HepG2 (cell line): ENCODE results near the gene NOM1. TPM values are rescaled to one million over a fixed set of nuclear protein-coding genes. Genes with fewer than 3 reads are reported as not detected.

Experiments
- ATAC-seq: fragments of 200-7000 bp; cut with Tn5 transposase; 3 replicates; pipeline ENCODE4 v1.9.1; 2020; ENCODE audit warnings: mild to moderate bottlenecking, moderate library complexity
- BruUV-seq: library from RNA; stranded (reverse); fragments of 400-500 nt; replicated peaks from 2 replicates; lab custom pipeline; 2021; lab: Mats Ljungman, UMichigan
- CTCF ChIA-PET: fragments of 300-600 bp; formaldehyde crosslinking; extraction: SDS; loops from one replicate; lab custom pipeline; 2021; ENCODE audit warnings: low total read pairs, inconsistent platforms, low intra/inter-chr PET ratio; lab: Yijun Ruan, JAX
- POLR2A ChIA-PET: fragments of 350-600 bp; sonication (Branson Sonifier 250); formaldehyde crosslinking; loops from one replicate; lab custom pipeline; 2020; ENCODE audit warnings: antibody characterized with exemption, inconsistent platforms; lab: Yijun Ruan, JAX
- DNase-seq: peaks from one replicate; pipeline ENCODE4 v3.0.0-alpha.2; 2015; ENCODE audit warnings: low spot score
- FAIRE-seq: peaks from 3 replicates; lab custom pipeline; 2011; peaks lifted over from hg19 to GRCh38; lab: Jason Lieb, UNC
- H2AFZ ChIP-seq: one replicate; pipeline ENCODE4 v1.6.1; 2011; ENCODE audit warnings: low read length, inconsistent platforms
- H3K27ac ChIP-seq: fragments of 300-600 bp; 3 replicates; pipeline ENCODE4 v1.8.0; 2011; ENCODE audit warnings: mixed run types, mild to moderate bottlenecking, mixed read lengths, low read length, inconsistent platforms; ENCODE audit not compliant: insufficient read depth; ENCODE audit errors: extremely low read length
- H3K27me3 ChIP-seq, 2 experiments: fragments of 200-600 bp in 1 of 2; 2 replicates in 1 of 2; 3 replicates in 1 of 2; pipeline versions ENCODE4 v1.6.0 to v1.8.0; 2011; ENCODE audit warnings: low read length in 2 of 2, mild to moderate bottlenecking in 2 of 2, moderate library complexity in 2 of 2, inconsistent platforms in 1 of 2; ENCODE audit not compliant: insufficient read depth in 2 of 2, control insufficient read depth in 1 of 2
- H3K36me3 ChIP-seq, 2 experiments: fragments of 200-600 bp in 1 of 2; replicated peaks in 1 of 2; 2 replicates in 1 of 2; 3 replicates in 1 of 2; pipeline versions ENCODE4 v1.5.1 to v1.8.0; 2011; ENCODE audit warnings: low read length in 2 of 2, inconsistent platforms in 1 of 2; ENCODE audit not compliant: insufficient read depth in 2 of 2, control insufficient read depth in 1 of 2
- H3K4me1 ChIP-seq: 2 replicates; pipeline ENCODE4 v1.5.1; 2012; ENCODE audit warnings: low read length, inconsistent platforms; ENCODE audit not compliant: insufficient read depth
- H3K4me2 ChIP-seq: 2 replicates; pipeline ENCODE4 v1.6.0; 2011; ENCODE audit warnings: low read depth, low read length, inconsistent platforms
- H3K4me3 ChIP-seq, 3 experiments: fragments of 200-600 bp in 1 of 3; sonication (generic), shearing (Covaris generic) in 1 of 3; replicated peaks in 1 of 3; 2 replicates each; pipeline ENCODE4 v1.5.1; 2011 to 2016; ENCODE audit warnings: low read length in 3 of 3, inconsistent platforms in 2 of 3, low read depth in 2 of 3, mild to moderate bottlenecking in 2 of 3, control low read depth in 1 of 3, mixed read lengths in 1 of 3; ENCODE audit not compliant: insufficient read depth in 1 of 3
- H3K79me2 ChIP-seq: one replicate; pipeline ENCODE4 v1.6.1; 2011; ENCODE audit warnings: low read length, inconsistent platforms; ENCODE audit not compliant: insufficient read depth
- H3K9ac ChIP-seq: 2 replicates; pipeline ENCODE4 v1.6.0; 2011; ENCODE audit warnings: mild to moderate bottlenecking, low read depth, low read length, inconsistent platforms; ENCODE audit not compliant: insufficient read depth
- H3K9me3 ChIP-seq: 2 replicates; pipeline ENCODE4 v1.5.1; 2012; ENCODE audit warnings: mild to moderate bottlenecking, low read length
- H4K20me1 ChIP-seq: 2 replicates; pipeline ENCODE4 v1.6.0; 2011; ENCODE audit warnings: inconsistent platforms, mild to moderate bottlenecking, low read length, moderate library complexity; ENCODE audit not compliant: insufficient read depth
- CBX5 ChIP-seq: sonication (generic); formaldehyde crosslinking; IDR thresholded peaks from 2 replicates; pipeline ENCODE4 v1.4.0; 2020; ENCODE audit warnings: missing genetic modification reagents, borderline replicate concordance
- FLYWCH1 ChIP-seq: sonication (generic); formaldehyde crosslinking; IDR thresholded peaks from 2 replicates; pipeline ENCODE4 v1.8.1; 2023; ENCODE audit warnings: mild to moderate bottlenecking, missing genetic modification reagents
- GTF2F1 ChIP-seq: fragments of 150-350 bp; IDR thresholded peaks from 2 replicates; pipeline ENCODE4 v1.6.1; 2014; ENCODE audit warnings: low read length
- HDAC2 ChIP-seq: sonication (generic); formaldehyde crosslinking; IDR thresholded peaks from 2 replicates; pipeline ENCODE4 v1.4.0; 2020; ENCODE audit warnings: missing genetic modification reagents
- HOXA3 ChIP-seq: sonication (generic); formaldehyde crosslinking; IDR thresholded peaks from 2 replicates; pipeline ENCODE4 v1.5.0; 2020; ENCODE audit warnings: missing genetic modification reagents
- JUND ChIP-seq: sonication (generic); formaldehyde crosslinking; IDR thresholded peaks from 2 replicates; pipeline ENCODE4 v1.8.0; 2022; ENCODE audit warnings: mild to moderate bottlenecking, missing genetic modification reagents
- LCORL ChIP-seq, 2 experiments: fragments of 450-650 bp in 1 of 2; sonication (generic) in 1 of 2; formaldehyde crosslinking in 1 of 2; IDR thresholded peaks; 2 replicates each; pipeline versions ENCODE4 v1.5.0 to v1.6.1; 2017 to 2020; ENCODE audit warnings: antibody characterized with exemption in 1 of 2, missing genetic modification reagents in 1 of 2
- SOX6 ChIP-seq, 2 experiments: fragments of 450-650 bp in 1 of 2; sonication (generic) in 1 of 2; formaldehyde crosslinking in 1 of 2; IDR thresholded peaks; 2 replicates each; pipeline versions ENCODE4 v1.4.0 to v1.6.1; 2017 to 2020; ENCODE audit warnings: antibody characterized with exemption in 1 of 2, mild to moderate bottlenecking in 1 of 2, missing genetic modification reagents in 1 of 2
- ZNF121 ChIP-seq: sonication (generic); formaldehyde crosslinking; IDR thresholded peaks from 2 replicates; pipeline ENCODE4 v1.5.0; 2020; ENCODE audit warnings: mild to moderate bottlenecking, missing genetic modification reagents
- WGBS: methylation state at CpG from one replicate; pipeline ENCODE4 v1.1.6; 2017; ENCODE audit warnings: low lambda C conversion rate; 5-methylcytosine and 5-hydroxymethylcytosine counted together
- in situ Hi-C: cut with HindIII; loops from 2 replicates; pipeline ENCODE4 v1.10.0; 2017; ENCODE audit warnings: low pct_unique_long_range_greater_than_20kb; ENCODE audit not compliant: extremely low pct_ligation_motif_present
- intact Hi-C: fragments of 100-400 bp; cut with micrococcal nuclease; formaldehyde crosslinking; loops from one replicate; pipeline ENCODE4 v1.10.0; 2022; ENCODE audit not compliant: unreplicated experiment
- polyA plus RNA-seq, 8 experiments: library from polyadenylated mRNA; depleted of rRNA in 3 of 8; stranded (reverse) in 7 of 8; unstranded in 1 of 8; fragments of >200 nt; fragmentation: Illumina TruSeq in 4 of 8; extraction: Trizol in 4 of 8; gene quantifications; 2 replicates each; pipeline versions ENCODE4 v1.2.1 to v1.2.3, GENCODE V29; 2011 to 2016; ENCODE audit warnings: low read depth in 4 of 8, missing spikeins in 1 of 8, mixed read lengths in 1 of 8; ENCODE audit not compliant: insufficient read depth in 1 of 8
- total RNA-seq, 5 experiments: library from RNA; depleted of rRNA; stranded (reverse); fragments of >200 nt; fragmentation: Illumina TruSeq; extraction: Trizol; gene quantifications; 2 replicates each; pipeline ENCODE4 v1.2.3, GENCODE V29; 2016; ENCODE audit warnings: low read depth in 1 of 5
- TF ChIP-seq, protein P1 (sequence below): sonication (generic); formaldehyde crosslinking; IDR thresholded peaks from 2 replicates; pipeline ENCODE4 v1.4.0; 2020; ENCODE audit warnings: low read depth, missing genetic modification reagents
- TF ChIP-seq, protein P2 (sequence below): sonication (generic); formaldehyde crosslinking; IDR thresholded peaks from 2 replicates; pipeline ENCODE4 v1.5.1; 2020; ENCODE audit warnings: mild to moderate bottlenecking, missing genetic modification reagents, moderate library complexity
- TF ChIP-seq, protein P3 (sequence below): sonication (generic); formaldehyde crosslinking; IDR thresholded peaks from 2 replicates; pipeline ENCODE4 v1.5.0; 2020; ENCODE audit warnings: mild to moderate bottlenecking, missing genetic modification reagents, borderline replicate concordance

The NOM1 gene
- total and polyA plus RNA-seq, 2 of the 13 experiments (the other 11 are each of a cell fraction or from before 2014, with no cell fraction given): 14.2 to 26.2 TPM

DNA sequence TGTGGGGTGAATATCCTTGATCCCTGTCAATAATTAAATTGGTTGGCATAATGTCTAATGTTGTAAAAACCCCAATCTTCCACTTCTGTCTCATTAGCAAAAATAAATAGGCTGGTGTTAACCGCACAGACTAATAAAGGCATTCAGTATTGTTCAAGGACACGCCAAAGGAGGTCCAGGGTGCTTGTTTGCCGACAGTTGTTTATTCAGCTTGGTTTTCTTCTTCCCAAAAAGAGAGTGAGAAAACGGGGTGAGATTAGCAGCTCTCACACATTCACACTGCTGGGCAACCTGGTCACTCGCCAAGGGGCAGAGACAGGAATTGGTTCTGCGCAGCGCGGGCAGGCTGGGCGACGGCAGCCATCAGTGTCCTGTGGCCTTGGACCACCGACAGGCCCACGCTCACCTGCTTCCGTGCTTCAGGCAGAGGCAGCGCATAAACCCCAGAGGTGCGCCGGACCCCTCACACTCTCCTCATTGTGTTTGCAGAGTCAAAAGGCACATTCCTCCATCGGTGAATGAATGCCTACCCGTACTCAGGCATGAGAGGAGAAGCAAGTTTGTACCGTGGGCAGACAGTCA, 30.3 kb upstream of the NOM1 start:
- Histone ChIP-seq H3K4me1 (peaks cover 15% of the 10 kb centered on the region), H2AFZ (no peak overlapping the region), H3K27ac (no peak overlapping the region), H3K9ac (no peak overlapping the region), H3K79me2 (no peaks in the 10 kb centered on the region), H3K27me3 (peaks cover 0 to 14% of the 10 kb centered on the region in 2 experiments; a peak in 2 of 5 replicates), H3K4me3 (peak overlapping the region in 1 of 3 experiments; percentile 25; a peak in 2 of 6 replicates), H3K9me3 (no peaks in the 10 kb centered on the region), H3K36me3 (no peaks in the 10 kb centered on the region), H4K20me1 (no peaks in the 10 kb centered on the region), H3K4me2 (peak overlapping the region; percentile 62)
- ChIA-PET CTCF (no interaction called here), POLR2A (no interaction called here)
- no TSS peak for BruUV-seq
- FAIRE-seq (no peak), ATAC-seq (peak; percentile 95), DNase-seq (no peak)
- intact Hi-C loops: no loop called here
- 27% methylated on average over 13 of the region's 19 CpGs for WGBS
- in situ Hi-C loops: no loop called here
- 0 out of 2 replicates have a peak, but pooled peaks have one; percentile 56 for TF ChIP-seq FLYWCH1 (CRISPR knock-in tag)
- TF ChIP-seq, protein P1, sequence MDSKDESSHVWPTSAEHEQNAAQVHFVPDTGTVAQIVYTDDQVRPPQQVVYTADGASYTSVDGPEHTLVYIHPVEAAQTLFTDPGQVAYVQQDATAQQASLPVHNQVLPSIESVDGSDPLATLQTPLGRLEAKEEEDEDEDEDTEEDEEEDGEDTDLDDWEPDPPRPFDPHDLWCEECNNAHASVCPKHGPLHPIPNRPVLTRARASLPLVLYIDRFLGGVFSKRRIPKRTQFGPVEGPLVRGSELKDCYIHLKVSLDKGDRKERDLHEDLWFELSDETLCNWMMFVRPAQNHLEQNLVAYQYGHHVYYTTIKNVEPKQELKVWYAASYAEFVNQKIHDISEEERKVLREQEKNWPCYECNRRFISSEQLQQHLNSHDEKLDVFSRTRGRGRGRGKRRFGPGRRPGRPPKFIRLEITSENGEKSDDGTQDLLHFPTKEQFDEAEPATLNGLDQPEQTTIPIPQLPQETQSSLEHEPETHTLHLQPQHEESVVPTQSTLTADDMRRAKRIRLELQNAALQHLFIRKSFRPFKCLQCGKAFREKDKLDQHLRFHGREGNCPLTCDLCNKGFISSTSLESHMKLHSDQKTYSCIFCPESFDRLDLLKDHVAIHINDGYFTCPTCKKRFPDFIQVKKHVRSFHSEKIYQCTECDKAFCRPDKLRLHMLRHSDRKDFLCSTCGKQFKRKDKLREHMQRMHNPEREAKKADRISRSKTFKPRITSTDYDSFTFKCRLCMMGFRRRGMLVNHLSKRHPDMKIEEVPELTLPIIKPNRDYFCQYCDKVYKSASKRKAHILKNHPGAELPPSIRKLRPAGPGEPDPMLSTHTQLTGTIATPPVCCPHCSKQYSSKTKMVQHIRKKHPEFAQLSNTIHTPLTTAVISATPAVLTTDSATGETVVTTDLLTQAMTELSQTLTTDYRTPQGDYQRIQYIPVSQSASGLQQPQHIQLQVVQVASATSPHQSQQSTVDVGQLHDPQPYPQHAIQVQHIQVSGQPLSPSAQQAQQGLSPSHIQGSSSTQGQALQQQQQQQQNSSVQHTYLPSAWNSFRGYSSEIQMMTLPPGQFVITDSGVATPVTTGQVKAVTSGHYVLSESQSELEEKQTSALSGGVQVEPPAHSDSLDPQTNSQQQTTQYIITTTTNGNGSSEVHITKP (CRISPR knock-in tag): no peak
- TF ChIP-seq CBX5 (CRISPR knock-in tag): no peak
- no peak for TF ChIP-seq JUND (CRISPR knock-in tag)
- TF ChIP-seq HOXA3 (CRISPR knock-in tag): peak; percentile 74; the same call in 1 of the 2 replicates
- TF ChIP-seq, protein P2, sequence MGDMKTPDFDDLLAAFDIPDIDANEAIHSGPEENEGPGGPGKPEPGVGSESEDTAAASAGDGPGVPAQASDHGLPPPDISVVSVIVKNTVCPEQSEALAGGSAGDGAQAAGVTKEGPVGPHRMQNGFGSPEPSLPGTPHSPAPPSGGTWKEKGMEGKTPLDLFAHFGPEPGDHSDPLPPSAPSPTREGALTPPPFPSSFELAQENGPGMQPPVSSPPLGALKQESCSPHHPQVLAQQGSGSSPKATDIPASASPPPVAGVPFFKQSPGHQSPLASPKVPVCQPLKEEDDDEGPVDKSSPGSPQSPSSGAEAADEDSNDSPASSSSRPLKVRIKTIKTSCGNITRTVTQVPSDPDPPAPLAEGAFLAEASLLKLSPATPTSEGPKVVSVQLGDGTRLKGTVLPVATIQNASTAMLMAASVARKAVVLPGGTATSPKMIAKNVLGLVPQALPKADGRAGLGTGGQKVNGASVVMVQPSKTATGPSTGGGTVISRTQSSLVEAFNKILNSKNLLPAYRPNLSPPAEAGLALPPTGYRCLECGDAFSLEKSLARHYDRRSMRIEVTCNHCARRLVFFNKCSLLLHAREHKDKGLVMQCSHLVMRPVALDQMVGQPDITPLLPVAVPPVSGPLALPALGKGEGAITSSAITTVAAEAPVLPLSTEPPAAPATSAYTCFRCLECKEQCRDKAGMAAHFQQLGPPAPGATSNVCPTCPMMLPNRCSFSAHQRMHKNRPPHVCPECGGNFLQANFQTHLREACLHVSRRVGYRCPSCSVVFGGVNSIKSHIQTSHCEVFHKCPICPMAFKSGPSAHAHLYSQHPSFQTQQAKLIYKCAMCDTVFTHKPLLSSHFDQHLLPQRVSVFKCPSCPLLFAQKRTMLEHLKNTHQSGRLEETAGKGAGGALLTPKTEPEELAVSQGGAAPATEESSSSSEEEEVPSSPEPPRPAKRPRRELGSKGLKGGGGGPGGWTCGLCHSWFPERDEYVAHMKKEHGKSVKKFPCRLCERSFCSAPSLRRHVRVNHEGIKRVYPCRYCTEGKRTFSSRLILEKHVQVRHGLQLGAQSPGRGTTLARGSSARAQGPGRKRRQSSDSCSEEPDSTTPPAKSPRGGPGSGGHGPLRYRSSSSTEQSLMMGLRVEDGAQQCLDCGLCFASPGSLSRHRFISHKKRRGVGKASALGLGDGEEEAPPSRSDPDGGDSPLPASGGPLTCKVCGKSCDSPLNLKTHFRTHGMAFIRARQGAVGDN: peak; percentile 34
- TF ChIP-seq GTF2F1: no peak
- no peak for TF ChIP-seq SOX6 (IDR thresholded peaks at IDR 0.05)
- TF ChIP-seq SOX6 (CRISPR knock-in tag; IDR thresholded peaks at IDR 0.05): peak; percentile 24
- TF ChIP-seq, protein P3, sequence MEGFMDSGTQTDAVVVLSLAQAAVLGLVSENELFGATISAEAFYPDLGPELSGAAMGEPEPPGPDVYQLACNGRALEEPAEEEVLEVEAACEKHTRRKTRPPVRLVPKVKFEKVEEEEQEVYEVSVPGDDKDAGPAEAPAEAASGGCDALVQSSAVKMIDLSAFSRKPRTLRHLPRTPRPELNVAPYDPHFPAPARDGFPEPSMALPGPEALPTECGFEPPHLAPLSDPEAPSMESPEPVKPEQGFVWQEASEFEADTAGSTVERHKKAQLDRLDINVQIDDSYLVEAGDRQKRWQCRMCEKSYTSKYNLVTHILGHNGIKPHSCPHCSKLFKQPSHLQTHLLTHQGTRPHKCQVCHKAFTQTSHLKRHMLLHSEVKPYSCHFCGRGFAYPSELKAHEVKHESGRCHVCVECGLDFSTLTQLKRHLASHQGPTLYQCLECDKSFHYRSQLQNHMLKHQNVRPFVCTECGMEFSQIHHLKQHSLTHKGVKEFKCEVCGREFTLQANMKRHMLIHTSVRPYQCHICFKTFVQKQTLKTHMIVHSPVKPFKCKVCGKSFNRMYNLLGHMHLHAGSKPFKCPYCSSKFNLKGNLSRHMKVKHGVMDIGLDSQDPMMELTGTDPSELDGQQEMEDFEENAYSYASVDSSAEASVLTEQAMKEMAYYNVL (CRISPR knock-in tag): peak; percentile 31; the same call in 1 of the 2 replicates
- TF ChIP-seq LCORL (IDR thresholded peaks at IDR 0.05): no peak
- TF ChIP-seq LCORL (CRISPR knock-in tag; IDR thresholded peaks at IDR 0.05): peak; percentile 44; the same call in 1 of the 2 replicates
- TF ChIP-seq ZNF121 (CRISPR knock-in tag): peak; percentile 44; the same call in 1 of the 2 replicates
- TF ChIP-seq HDAC2 (CRISPR knock-in tag): 0 out of 2 replicates have a peak, but pooled peaks have one; percentile 47
